Activated CD8-positive, alpha-beta memory T cell treated with anti-CD3 and anti-CD28 coated beads for 1 hour (primary cell): ENCODE results near the gene OPTN.
"Not testable (repeated sequence)": the region's sequence is repeated elsewhere in the genome, so short reads cannot be mapped to it uniquely, and the experiment has no call there.

Experiments used
- DNase-seq, 2 donors: peaks; one replicate each; pipeline ENCODE4 v3.0.0-alpha.2; 2020; ENCODE audit warnings: low read depth in 1 of 2; ENCODE audit errors: extremely low read depth in 1 of 2

The OPTN gene

DNA sequence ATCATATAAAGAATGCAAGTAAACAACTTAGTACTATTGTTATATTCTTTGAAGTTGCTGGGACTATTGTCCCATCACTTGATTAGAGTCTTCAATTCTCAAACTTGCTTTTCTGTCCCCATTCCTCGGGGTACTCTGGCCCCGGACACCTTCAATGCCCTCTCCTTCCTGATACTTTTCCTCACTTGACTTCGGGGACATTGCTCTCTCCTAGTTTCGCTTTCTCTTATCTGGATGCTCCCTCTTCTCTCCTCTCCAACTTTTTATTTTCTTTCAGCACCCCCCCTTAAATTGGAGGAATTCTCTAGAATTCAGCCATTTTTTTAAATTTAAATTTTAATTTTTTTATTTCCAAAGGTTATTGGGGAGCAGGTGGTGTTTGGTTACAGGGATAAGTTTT is 10.6 kb upstream of the OPTN start:
- DNase-seq = no peak

DNA sequence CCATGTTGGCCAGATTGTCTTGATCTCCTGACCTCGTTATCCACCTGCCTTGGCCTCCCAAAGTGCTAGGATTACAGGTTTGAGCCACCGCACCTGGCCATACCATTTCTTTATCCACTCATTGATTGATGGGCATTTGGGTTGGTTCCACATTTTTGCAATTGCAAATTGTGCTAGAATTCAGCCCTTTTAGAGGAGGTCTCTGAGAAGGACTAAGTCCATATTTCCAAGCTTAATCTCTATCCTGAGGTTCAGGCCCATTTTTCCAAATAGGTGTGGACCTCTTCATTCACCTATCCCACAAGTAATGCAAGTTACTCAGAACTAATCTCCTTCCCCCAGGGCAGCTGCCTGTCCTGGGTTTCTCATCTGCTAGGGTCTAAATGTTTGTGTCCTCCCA is 9.7 kb upstream of the OPTN start:
- no peak for DNase-seq

DNA sequence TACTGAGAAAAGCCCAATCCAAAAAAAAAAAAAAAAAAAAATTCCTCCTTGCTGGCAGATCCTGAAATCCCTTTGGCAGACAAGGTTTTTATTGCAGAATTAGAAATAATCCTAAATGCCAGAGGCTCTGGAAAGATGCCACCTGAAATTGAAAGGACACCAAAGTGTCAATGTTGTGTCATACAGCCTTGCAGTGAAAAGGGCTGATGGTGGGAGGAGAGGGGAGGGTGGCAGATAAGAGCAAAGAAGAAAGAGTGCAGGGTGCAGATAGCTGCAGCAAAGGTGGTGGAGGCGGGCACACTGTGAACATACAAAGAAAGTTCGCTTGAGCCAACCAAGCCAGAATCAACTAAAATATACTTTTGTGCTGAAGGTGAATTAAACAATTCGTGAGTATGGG is 8.2 kb upstream of the OPTN start:
- DNase-seq = no peak

DNA sequence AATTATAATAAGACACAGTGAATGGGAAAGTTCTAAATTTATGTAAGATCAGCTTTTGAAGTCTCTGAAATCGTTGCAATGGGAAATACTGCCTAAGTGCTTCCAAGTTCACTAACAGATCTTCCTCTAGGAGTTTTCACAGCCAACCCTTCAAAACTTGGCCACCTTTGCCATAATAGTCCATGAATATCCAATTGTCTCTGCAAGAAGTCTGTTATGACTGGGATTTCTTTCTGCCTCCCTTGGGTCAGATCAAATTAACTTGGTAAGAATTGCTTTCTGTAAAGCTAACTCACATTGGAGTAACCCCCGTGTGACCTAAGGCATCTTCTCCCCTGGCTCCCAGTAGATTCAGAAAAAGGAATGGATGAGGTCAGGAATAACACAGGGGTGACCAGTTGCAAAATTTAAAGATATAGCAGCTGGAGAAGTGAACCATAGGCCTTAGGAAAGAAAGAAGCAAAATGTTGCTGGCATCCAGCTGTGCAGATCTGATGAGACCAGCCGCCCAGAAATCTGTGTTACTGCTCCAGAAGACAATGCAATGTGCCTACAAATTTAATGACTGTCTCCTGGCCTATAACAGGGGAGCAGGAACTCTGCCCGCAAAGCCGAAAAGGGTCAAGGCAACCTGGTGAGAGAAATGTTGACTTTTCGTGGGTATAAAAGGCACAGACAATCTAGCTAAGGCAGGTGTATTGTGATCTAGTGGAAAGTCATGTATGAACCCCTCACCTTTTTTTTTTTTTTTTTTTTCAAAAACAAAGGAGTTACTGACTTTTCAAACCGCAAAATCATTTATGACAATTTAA is 7.5 kb upstream of the OPTN start:
- no peak for DNase-seq

DNA sequence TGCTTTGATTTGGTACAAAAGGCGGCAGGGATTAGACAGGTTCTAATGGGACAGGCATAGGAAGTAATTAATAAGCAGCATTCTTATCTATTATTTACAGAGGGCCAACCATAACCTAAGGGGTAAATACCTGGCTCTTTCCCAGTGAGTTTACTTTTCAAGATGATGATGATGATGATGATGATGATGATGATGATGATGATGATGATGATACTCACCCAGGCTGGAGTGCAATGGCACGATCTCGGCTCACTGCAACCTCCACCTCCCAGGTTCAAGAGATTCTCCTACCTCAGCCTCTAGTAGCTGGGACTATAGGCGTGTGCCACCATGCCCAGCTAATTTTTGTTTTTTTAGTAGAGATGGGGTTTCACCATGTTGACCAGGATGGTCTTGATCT is 5.9 kb upstream of the OPTN start:
- DNase-seq = not testable (repeated sequence)

DNA sequence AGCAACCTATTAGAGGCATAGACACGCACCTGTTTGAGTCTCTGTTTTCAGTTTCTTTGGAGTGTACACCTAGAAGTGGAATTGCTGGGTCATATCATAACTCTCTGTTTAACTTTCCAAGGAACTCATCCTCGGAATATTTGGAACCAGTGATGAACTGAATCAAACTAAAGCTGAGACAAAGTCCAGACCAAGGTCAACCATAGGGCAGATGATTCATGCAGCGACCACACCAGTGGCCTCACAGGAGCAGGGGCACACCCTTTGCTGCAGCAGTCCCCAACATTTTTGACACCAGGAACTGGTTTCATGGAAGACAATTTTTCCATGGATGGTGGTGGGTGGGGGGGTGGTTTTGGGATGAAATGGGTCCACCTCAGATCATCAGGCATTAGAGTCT is 4.9 kb upstream of the OPTN start:
- no peak for DNase-seq

DNA sequence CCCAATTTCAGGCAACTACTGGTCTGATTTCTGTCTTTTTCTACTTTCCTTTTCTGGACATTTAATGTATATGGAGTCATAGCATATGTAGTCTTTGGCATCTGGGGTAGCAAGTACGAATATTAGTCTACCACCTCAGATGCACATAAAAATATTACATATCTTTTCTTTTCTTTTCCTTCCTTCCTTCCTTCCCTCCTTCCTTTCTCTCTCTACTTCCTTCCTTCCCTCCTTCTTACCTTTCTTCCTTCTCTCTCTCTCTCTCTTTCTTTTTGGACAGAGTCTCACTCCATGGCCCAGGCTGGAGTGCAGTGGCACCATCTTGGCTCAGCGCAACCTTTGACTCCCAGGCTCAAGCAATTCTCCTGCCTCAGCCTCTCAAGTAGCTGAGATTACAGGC is 4.0 kb upstream of the OPTN start:
- no peak for DNase-seq

DNA sequence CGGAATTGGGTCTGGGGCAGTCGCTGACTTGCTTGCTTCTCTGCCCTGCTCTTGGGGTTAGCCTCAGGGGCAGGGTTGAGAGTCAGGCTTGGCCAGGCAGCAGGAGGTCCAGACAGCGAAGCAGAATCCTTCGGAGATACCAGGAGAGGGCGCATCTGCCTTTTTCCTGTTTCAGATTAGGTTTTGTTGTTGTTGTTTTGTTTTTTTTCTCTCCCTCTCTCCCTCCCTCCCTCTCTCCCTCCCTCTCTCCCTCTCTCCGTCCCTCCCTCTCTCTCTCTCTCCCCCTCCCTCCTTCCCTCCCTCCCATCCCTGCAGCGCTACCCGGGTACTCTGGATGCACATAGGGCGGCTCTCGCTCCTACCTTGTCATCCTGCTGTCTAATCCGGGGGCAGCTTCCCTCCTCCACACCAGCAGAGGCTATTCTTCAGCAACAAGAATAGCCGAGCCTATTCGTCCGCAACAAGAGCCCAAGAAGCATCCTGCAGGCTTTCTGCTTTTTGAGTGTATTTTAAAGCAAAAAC is 758 bp upstream of the OPTN start:
- DNase-seq = no peak

DNA sequence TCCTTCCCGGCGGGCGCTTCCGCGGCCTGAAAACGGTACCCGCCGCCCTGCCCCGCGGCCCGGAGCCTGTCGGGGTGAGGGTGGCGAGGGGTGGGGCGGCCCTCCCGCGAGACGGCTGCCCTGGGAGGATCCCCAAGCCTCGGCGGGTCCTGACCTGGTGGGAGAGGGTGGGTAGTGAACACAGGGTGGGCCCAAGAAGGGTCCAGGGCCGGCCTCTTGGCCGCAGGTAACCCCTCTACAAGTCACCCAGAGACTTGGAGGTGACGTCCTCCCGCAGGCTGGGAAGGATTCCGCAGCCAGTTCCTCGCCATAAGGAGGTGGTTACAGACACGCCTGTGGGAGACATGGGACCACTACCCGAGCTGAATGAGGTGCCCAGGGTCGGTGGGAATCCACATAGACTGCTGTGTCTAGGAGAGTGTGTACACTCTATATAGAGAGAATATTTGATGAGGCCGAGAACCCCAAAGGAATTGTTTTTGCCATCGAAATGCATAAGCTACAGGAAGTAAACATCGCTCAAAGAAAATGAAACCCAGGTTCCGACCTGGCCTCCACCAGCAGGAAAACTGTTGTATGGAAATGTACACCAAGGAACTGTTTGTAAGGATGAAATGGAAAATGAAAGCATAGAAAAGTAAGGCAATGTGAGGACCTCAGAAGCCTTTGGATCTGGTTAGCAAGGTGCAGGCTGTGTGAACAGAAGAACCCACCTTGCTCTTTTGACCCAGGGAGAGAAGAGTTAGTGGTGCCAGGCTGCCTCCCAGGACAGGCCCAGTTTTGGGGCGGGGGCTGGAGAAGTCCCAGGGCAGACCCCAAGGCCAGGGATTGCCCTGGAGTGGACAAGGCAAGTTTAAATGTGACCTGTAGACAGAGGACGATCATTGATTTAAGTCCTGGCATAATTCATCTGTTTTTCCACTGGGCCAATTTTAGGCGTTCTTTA is 659 bp downstream of the OPTN start:
- DNase-seq = no peak

DNA sequence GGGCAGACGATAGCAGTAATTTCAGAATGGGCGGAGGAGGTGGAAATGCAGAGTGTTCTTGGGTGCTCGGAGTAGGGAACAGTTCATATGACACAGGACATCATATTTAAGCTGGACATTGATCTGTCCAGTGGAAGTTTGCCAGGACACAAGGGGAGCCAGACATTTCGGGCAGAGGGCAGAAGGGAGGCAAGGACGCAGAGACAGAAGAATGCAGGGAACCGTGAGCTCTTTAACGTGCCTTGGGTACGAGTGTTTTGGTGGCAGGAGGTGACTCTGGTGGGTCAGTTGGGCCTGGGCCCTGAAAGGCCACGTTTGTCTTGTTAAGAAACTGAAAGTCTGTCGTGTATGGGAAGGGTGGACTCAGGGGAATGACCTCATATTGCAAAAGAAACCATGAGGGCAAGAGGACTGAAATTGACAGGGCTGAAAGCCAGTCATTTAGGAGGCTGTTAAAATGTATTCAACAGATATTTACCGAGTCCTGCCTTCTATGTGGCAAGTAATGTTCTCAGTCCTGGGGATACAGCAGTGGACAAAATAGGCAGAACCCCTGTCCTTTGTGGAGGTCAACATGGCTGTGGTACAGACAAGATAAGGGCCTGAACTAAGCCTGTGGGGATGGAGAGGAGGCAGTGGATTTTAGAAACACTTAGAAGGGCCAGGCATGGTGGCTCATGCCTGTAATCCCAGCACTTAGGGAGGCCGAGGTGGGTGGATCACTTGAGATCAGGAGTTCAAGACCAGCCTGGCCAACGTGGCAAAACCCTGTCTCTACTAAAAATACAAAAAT is 2.2 kb downstream of the OPTN start:
- no peak for DNase-seq

DNA sequence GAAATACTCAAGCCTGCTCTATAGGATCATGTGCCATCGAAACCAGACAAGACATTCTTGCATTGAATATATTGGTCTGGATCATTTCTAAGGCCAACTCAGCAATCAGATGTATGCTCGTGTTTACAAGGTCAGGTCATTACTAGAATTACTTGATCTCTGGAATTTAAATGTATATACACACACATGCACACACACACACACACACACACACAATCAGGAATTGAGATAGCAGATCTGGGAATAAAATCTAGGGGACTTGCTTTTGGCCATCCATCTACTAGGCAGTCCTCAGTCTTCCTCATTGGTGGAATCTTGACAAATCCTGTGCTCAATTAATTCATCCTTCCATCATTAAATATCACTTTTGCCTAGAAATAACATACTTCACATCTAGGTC is 3.6 kb downstream of the OPTN start:
- no peak for DNase-seq

DNA sequence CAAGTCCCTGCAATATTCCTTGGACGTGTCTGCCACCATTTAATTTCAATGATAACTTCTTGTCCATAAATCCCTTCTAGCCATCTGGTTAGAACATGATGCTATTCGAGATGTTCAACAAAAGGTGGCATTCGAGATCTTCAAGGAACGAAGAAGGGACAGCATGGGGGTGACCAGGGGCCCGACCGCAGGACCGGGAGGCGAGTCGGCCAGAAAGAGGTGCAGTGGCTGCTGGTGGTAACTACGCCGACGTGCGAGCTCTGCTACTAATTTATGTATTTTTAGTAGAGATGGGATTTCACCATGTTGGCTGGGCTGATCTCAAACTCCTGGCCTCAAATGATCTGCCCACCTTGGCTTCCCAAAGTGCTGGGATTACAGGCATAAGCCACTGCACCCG is 4.7 kb downstream of the OPTN start:
- DNase-seq = no peak

DNA sequence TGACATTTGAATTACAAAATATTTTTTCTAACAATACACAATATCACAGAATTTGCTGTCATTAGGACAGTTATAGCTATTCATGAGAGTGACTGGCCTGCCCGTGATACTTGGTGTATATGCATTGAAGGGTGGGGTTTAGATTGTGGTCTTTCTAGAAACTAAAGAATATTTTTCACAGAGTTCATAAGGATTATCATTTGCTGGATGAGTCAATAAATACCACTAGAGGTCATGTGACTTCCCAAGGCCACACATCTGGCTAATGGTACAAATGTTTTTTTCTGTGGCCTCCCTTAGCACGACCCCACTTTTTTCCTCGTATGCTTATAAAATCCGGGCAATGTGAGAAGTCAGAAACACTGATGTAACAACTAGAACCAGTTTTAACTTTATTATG is 5.2 kb downstream of the OPTN start:
- no peak for DNase-seq

DNA sequence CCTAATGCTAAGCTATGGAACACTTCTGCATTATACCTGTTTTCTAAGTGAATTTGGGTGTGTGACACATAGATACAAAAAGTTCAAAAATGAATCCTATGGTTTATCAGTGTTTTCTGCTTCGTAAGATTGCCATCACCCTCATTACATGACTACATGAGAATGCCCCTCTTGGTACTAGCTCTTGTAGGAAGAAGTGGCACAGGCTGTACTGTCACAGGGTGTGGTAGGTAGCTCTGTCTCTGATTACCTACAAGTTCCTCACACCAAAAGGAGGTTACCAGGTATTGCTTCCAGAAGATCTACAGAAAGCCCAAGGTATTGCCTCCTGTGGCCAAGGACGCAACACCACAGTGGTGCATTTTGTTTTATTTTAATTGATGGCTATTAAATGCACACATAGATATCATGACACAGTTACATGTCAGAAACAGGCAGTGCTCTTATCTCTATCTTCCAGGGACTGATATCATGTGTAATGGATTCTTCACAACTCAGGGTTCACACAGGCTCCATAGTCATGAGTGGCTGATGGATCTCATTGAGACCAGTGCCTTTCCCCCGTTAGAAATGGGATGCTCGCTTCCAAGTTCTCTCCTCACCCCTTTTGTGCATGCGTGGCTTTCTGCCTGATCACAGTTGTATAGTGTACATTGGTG is 6.6 kb downstream of the OPTN start:
- no peak for DNase-seq

DNA sequence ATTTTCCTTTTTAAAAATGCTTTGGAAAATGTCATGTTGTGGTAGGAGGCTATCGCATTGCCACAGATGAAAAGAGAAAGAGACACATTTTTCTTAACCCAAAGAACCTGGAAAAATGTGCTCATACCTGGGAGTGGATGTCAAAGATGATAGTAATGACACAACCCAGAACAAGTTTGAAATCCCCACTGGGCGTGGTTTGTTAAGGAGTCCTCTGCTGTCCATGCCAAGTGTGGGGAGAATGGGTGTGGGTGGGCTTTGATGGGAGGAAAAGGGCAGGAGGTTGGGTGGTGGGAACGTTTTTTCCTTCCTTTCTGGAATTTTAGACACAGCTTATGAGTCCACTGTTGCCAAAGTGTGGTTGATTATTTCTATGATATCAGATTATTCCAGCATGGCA is 10.9 kb downstream of the OPTN start:
- DNase-seq = no peak

DNA sequence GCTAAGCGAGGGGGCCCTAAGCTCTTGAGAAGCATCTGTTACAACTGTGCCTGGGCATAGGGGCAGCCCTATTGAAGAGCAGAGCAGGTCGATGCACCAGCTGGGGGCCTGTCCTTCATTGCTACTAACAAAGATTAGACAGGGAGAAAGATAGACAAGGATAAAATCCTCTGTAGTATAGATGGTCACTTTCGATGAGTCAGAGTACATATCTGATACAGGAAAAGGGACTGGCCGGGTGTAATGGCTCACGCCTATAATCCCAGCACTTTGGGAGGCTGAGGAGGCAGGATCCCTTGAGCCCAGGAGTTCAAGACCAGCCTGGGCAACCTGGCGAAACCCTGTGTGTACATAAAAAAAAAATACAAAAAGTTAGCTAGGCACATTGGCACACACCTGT is 13.6 kb downstream of the OPTN start:
- no peak for DNase-seq

DNA sequence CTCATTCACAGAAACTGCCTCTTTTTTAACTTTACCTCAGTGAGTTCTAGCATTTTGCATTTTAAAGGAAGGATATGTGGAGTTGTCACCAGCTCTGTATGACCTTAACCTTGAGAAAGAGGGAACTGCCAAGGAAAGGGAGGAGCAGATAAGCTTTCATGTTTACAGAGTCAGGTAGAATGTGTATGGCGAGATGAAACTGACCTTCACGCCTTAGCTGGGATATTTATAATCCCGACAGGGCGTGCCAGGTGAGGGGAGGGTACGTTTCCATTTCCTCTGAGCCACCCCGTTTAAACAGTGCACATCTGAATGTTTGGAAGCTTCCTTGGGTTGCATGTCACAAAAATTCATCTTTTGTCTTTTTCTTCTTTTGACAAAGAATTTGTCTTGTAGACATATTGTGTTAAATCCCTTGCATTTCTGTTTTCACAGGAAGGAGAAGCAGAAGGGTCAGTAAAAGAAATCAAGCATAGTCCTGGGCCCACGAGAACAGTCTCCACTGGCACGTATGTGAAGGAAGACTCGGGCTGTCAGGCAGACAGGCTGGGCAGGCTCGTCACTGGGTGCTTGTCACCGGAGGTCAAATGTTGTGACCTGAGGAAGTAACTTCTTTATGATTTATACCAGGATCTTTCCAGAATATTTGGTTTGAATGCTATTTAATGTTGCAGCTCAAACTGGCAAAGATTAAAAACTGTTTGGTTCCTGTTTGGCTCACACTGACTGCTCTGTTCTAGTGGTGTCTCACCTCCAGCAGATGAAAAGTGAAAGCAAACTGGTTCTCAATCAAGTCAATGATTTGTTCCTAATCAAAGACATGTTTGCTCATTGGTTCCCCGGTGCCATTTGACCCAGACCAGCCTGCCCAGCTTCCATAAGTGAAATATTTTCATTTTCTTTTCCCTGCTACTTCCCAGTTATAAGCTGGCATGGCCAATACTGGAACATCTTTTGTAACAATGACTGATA is 16.2 kb downstream of the OPTN start:
- DNase-seq = no peak

DNA sequence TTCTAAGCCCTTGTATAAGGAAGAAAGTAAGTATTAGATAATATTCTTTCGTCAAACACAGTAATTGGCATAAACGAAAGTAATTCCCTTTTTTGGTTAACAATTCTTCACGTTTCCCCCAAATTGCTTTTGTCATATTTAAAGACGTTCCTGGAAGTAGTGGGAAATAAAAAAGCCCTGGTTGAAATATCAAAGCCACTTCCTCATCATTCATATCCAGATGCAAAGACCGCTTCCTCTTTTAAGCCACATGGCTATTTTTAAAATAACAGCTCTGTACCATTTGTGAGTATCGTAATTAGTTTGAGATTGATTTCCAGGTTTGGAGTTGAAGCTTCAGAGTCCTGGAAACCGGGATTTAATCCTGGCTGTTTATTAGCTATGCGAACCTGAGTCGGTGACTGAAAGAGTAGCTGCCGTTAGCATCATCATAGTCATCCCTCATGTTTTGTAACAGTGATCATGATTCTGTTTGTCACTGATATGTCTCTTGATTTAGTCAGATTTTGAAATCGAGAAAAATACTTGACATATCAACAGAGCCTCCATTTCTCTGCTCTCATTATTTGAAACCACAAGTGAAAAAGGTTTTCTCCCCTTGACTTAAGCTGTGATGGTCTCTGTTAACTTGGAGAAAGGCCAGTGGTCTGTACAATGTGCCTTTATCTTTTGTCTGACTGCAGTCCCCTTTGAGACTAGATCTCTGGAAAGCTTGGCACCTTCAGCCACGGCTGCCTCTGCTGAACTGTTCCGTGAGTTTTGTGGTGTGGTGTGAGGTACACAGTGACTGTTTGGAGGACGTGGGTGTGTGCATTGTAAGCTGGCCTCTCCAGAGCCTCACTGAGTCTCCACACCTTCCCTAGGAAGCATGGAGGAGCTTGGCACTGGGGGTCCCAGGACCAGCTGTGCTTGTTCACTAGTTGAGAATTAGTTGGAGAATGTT is 18.1 kb downstream of the OPTN start:
- DNase-seq = no peak
